Keratinocyte (primary cell): ENCODE measurements around the gene COG5. TPM values are rescaled to one million over a fixed set of nuclear protein-coding genes. Genes with fewer than 3 reads are reported as not detected.

Experiments
- DNase-seq: peaks from one replicate; pipeline ENCODE4 v3.0.0-alpha.2; 2011; ENCODE audit warnings: low read depth, missing footprints, low spot score
- FAIRE-seq: peaks from 2 replicates; lab custom pipeline; 2011; peaks lifted over from hg19 to GRCh38; lab: Jason Lieb, UNC
- H2AFZ ChIP-seq: 2 replicates; pipeline ENCODE4 v1.6.0; 2012; ENCODE audit warnings: low read length, control low read depth, inconsistent platforms; ENCODE audit not compliant: control insufficient read depth
- H3K27ac ChIP-seq: 2 replicates; pipeline ENCODE4 v1.5.1; 2011; ENCODE audit warnings: low read length; ENCODE audit not compliant: control insufficient read depth, insufficient read depth
- H3K27me3 ChIP-seq: 3 replicates; pipeline ENCODE4 v1.6.0; 2011; ENCODE audit warnings: low read length; ENCODE audit not compliant: control insufficient read depth, insufficient read depth; ENCODE audit errors: extremely low read depth
- H3K36me3 ChIP-seq, 2 experiments: 2 replicates in 1 of 2; 3 replicates in 1 of 2; pipeline ENCODE4 v1.5.1; 2011; ENCODE audit warnings: low read length in 2 of 2, mild to moderate bottlenecking in 1 of 2; ENCODE audit not compliant: control insufficient read depth in 2 of 2, insufficient read depth in 2 of 2; ENCODE audit errors: extremely low read depth in 1 of 2
- H3K4me1 ChIP-seq: 3 replicates; pipeline ENCODE4 v1.5.1; 2011; ENCODE audit warnings: low read length; ENCODE audit not compliant: control insufficient read depth, insufficient read depth; ENCODE audit errors: extremely low read depth
- H3K4me2 ChIP-seq: 3 replicates; pipeline ENCODE4 v1.6.0; 2011; ENCODE audit warnings: low read depth, low read length; ENCODE audit not compliant: control insufficient read depth, insufficient read depth; ENCODE audit errors: extremely low read depth
- H3K4me3 ChIP-seq, 3 experiments: fragments of 200-600 bp in 1 of 3; sonication (generic) in 1 of 3; 2 replicates in 2 of 3; 3 replicates in 1 of 3; pipeline ENCODE4 v1.5.1; 2011 to 2016; ENCODE audit warnings: low read length in 3 of 3, mild to moderate bottlenecking in 3 of 3, control low read depth in 2 of 3, inconsistent platforms in 1 of 3, low read depth in 1 of 3, mixed read lengths in 1 of 3, mixed run types in 1 of 3, moderate library complexity in 1 of 3; ENCODE audit not compliant: control insufficient read depth in 2 of 3, insufficient read depth in 2 of 3; ENCODE audit errors: extremely low read depth in 1 of 3
- H3K79me2 ChIP-seq: 2 replicates; pipeline ENCODE4 v1.6.0; 2012; ENCODE audit warnings: low read length; ENCODE audit not compliant: control insufficient read depth, insufficient read depth
- H3K9ac ChIP-seq: 3 replicates; pipeline ENCODE4 v1.6.0; 2011; ENCODE audit warnings: low read length; ENCODE audit not compliant: control insufficient read depth, insufficient read depth; ENCODE audit errors: extremely low read depth
- H3K9me1 ChIP-seq: 3 replicates; pipeline ENCODE4 v1.6.0; 2011; ENCODE audit warnings: low read length; ENCODE audit not compliant: control insufficient read depth, insufficient read depth; ENCODE audit errors: extremely low read depth
- H3K9me3 ChIP-seq: 2 replicates; pipeline ENCODE4 v1.5.1; 2012; ENCODE audit warnings: low read depth, low read length; ENCODE audit not compliant: control insufficient read depth
- H4K20me1 ChIP-seq: 3 replicates; pipeline ENCODE4 v1.6.0; 2011; ENCODE audit warnings: low read length; ENCODE audit not compliant: control insufficient read depth, insufficient read depth; ENCODE audit errors: extremely low read depth
- CTCF ChIP-seq, 3 experiments: IDR thresholded peaks in 1 of 3; conservative IDR thresholded peaks in 1 of 3; optimal IDR thresholded peaks in 1 of 3; 2 replicates in 2 of 3; 3 replicates in 1 of 3; pipeline versions ENCODE3 to v1.5.1; 2011; ENCODE audit warnings: low read length in 3 of 3, mild to moderate bottlenecking in 3 of 3, moderate library complexity in 2 of 3, control low read depth in 1 of 3, inconsistent platforms in 1 of 3; ENCODE audit not compliant: insufficient read depth in 2 of 3; ENCODE audit errors: extremely low read depth in 1 of 3
- EZH2 ChIP-seq: IDR thresholded peaks from one replicate; pipeline ENCODE4 v1.6.1; 2012; ENCODE audit warnings: inconsistent platforms, mild to moderate bottlenecking, low read length, moderate library complexity
- dilution Hi-C: fragments of 300-500 bp; cut with MboI; formaldehyde crosslinking; loops from one replicate; pipeline ENCODE4 v1.7.0; 2020; ENCODE audit warnings: low sequenced_read_pairs; ENCODE audit not compliant: extremely low pct_ligation_motif_present
- polyA plus RNA-seq, 5 experiments: library from polyadenylated mRNA; depleted of rRNA in 3 of 5; stranded (reverse) in 3 of 5; stranded (forward) in 1 of 5; unstranded in 1 of 5; fragments of >200 nt; gene quantifications; 1 replicate in 1 of 5; 2 replicates in 3 of 5; 3 replicates in 1 of 5; pipeline versions ENCODE4 v1.2.1 to v1.2.3, GENCODE V29; 2011 to 2012; ENCODE audit warnings: missing spikeins in 2 of 5, low read depth in 1 of 5, low replicate concordance in 1 of 5

COG5 gene
- polyA plus RNA-seq, 1 donor (not counting 4 experiments of a cell fraction or from before 2014, with no cell fraction given) = 50.7 TPM

- peak overlapping the region in 1 of 3 experiments; percentile 31 for H3K4me3 ChIP-seq
- H3K36me3 ChIP-seq = no peaks in the 10 kb centered on the region
- no peak overlapping the region for H2AFZ ChIP-seq
- no peaks in the 10 kb centered on the region for H3K79me2 ChIP-seq
- FAIRE-seq (no peak), DNase-seq (no peak)
- H4K20me1 ChIP-seq = no peaks in the 10 kb centered on the region
- no peaks in the 10 kb centered on the region for H3K9me1 ChIP-seq
- no peaks in the 10 kb centered on the region for H3K27me3 ChIP-seq
- no peaks in the 10 kb centered on the region for H3K9me3 ChIP-seq
- no peak for TF ChIP-seq EZH2
- TF ChIP-seq CTCF (optimal IDR thresholded peaks at IDR 0.05 in 1 of 3, IDR thresholded peaks at IDR 0.05 in 1 of 3, conservative IDR thresholded peaks at IDR 0.05 in 1 of 3; ENCODE audit: extremely low read depth in 1 of 3, insufficient read depth in 2 of 3, low read length in 3 of 3) = no peak
- peaks cover 54% of the 10 kb centered on the region for H3K4me1 ChIP-seq
- dilution Hi-C loops = no loop called here
- H3K27ac ChIP-seq = peak overlapping the region; percentile 6
- no peak overlapping the region for H3K9ac ChIP-seq
- peak overlapping the region; percentile 44 for H3K4me2 ChIP-seq
Measured at GRCh38 chr7:107234436-107234835, 329.3 kb downstream of the COG5 start.

- no peaks in the 10 kb centered on the region for H3K9me1 ChIP-seq
- no peaks in the 10 kb centered on the region for H3K79me2 ChIP-seq
- H3K4me3 ChIP-seq = peak overlapping the region in 1 of 3 experiments; percentile 31
- peak overlapping the region; percentile 6 for H3K27ac ChIP-seq
- no peak overlapping the region for H3K9ac ChIP-seq
- TF ChIP-seq EZH2 (no peak), CTCF (optimal IDR thresholded peaks at IDR 0.05 in 1 of 3, IDR thresholded peaks at IDR 0.05 in 1 of 3, conservative IDR thresholded peaks at IDR 0.05 in 1 of 3; ENCODE audit: extremely low read depth in 1 of 3, insufficient read depth in 2 of 3, low read length in 3 of 3) (no peak)
- H3K4me1 ChIP-seq = peaks cover 55% of the 10 kb centered on the region
- no peak overlapping the region for H2AFZ ChIP-seq
- H3K27me3 ChIP-seq = no peaks in the 10 kb centered on the region
- no peaks in the 10 kb centered on the region for H3K36me3 ChIP-seq
- no peak for DNase-seq
- no peaks in the 10 kb centered on the region for H4K20me1 ChIP-seq
- H3K4me2 ChIP-seq = peak overlapping the region; percentile 44
- H3K9me3 ChIP-seq = no peaks in the 10 kb centered on the region
- FAIRE-seq = no peak
- dilution Hi-C loops = no loop called here
Measured at GRCh38 chr7:107233981-107234380, 329.7 kb downstream of the COG5 start.
